ACC112 (cell line): ENCODE measurements around the gene SLC2A13.

Experiments
- H2AFZ ChIP-seq: fragments of 200-600 bp; sonication (generic); one replicate; pipeline ENCODE4 v1.6.0; 2017; ENCODE audit warnings: antibody characterized with exemption, low read length; ENCODE audit not compliant: unreplicated experiment
- H3K27ac ChIP-seq: fragments of 200-600 bp; sonication (generic); 2 replicates; pipeline ENCODE4 v1.5.1; 2014; ENCODE audit warnings: low read depth, mild to moderate bottlenecking, antibody characterized with exemption, low read length, moderate library complexity
- H3K27me3 ChIP-seq: fragments of 200-600 bp; sonication (generic); 2 replicates; pipeline ENCODE4 v1.6.1; 2014; ENCODE audit warnings: mild to moderate bottlenecking, antibody characterized with exemption, low read length, moderate library complexity, mixed read lengths; ENCODE audit not compliant: insufficient read depth
- H3K36me3 ChIP-seq: fragments of 200-600 bp; sonication (generic); 2 replicates; pipeline ENCODE4 v1.6.1; 2016; ENCODE audit warnings: mild to moderate bottlenecking, antibody characterized with exemption, low read length, moderate library complexity, mixed read lengths; ENCODE audit not compliant: insufficient read depth
- H3K4me1 ChIP-seq: fragments of 200-600 bp; sonication (generic); one replicate; pipeline ENCODE4 v1.6.1; 2016; ENCODE audit warnings: low read length, mixed read lengths; ENCODE audit not compliant: insufficient read depth, unreplicated experiment, control insufficient read depth
- H3K4me3 ChIP-seq: fragments of 200-600 bp; sonication (generic); 2 replicates; pipeline ENCODE4 v1.5.1; 2014; ENCODE audit warnings: mild to moderate bottlenecking, low read depth, low read length
- H3K79me2 ChIP-seq: fragments of 200-600 bp; sonication (generic); one replicate; pipeline ENCODE4 v1.6.0; 2016; ENCODE audit warnings: low read length; ENCODE audit not compliant: control insufficient read depth, unreplicated experiment, insufficient read depth

Gene SLC2A13

GRCh38 chr12:39840422-39840821 lies 265.5 kb downstream of the SLC2A13 start:
- no peak overlapping the region for H2AFZ ChIP-seq
- no peaks in the 10 kb centered on the region for H3K27me3 ChIP-seq

DNA sequence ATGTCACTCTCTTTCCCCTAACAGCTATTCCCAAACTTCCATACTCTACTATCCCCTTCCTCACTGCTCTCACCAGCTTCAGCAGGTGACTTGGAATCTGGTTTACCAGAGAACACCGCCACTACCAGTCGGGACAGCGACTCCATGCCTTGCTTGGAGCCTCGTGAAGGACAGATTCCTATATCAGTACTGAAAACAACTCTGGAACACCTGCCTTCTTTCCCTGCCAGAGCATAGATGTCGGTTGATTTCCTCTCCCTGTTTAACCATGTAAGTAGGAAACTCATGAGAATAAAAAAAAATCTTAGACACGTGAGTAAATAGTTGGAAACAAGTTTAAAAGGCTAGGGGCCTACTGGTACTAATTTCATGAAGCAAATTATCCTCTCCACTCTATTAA lies 266.8 kb downstream of the SLC2A13 start:
- H3K27me3 ChIP-seq: no peaks in the 10 kb centered on the region
- H3K4me3 ChIP-seq: no peak overlapping the region
- no peaks in the 10 kb centered on the region for H3K79me2 ChIP-seq
- no peaks in the 10 kb centered on the region for H3K4me1 ChIP-seq
- H3K27ac ChIP-seq: no peak overlapping the region
- no peak overlapping the region for H2AFZ ChIP-seq
- 0 out of 2 replicates have a peak, but pooled peaks cover 3% of the 10 kb centered on the region for H3K36me3 ChIP-seq

More at GRCh38 chr12:39840422-39840821, 265.5 kb downstream of the SLC2A13 start:
- no peaks in the 10 kb centered on the region for H3K4me1 ChIP-seq
- no peak overlapping the region for H3K4me3 ChIP-seq
- no peak overlapping the region for H3K27ac ChIP-seq
- 0 out of 2 replicates have a peak, but pooled peaks cover 3% of the 10 kb centered on the region for H3K36me3 ChIP-seq
- H3K79me2 ChIP-seq: no peaks in the 10 kb centered on the region

DNA sequence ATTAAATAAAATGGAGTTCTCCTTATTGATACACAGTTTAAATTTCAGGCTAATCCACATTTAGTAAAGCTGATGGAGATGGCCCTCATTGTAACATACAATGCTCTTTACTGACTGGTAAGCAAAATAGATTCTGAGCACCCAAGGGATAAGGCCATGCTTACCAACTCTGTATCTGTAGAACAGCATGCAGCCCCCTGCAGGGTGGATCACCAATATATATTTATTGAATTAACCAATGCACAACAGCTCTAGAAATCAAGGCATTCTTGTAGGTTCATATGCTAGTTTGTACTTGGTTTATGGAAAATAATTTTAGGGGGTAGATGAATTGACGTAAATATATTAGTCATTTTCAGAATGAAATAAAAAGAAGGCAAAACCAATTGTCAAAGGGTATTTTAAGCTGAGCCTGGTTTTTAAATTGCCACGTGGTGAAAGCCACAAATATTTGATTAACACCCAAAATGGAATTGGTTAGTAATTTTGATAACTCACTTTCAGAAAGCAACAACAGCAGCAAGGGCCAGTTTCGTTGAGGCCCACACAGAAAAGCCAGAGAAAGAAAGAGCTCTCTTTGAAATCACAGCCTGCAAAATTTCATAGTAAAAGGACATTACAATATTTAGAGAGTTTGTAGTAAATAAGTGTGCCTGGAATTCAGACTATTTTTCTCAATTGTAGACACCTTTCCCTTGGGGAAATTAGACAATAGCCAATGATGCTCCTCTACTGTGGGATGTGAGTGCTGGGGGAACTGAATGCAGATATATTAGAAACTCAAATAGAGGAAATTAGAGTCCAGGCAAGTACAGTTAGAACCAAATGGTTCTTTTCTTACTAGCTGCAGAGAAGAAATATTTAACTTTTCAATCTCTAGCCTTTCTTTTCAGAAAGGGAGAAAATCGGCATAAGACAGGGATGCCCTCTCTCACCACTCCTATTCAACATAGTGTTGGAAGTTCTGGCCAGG lies 270.1 kb downstream of the SLC2A13 start:
- H3K4me3 ChIP-seq: no peak overlapping the region
- no peak overlapping the region for H3K27ac ChIP-seq
- H2AFZ ChIP-seq: no peak overlapping the region
- H3K36me3 ChIP-seq: 0 out of 2 replicates have a peak, but pooled peaks cover 3% of the 10 kb centered on the region
- no peaks in the 10 kb centered on the region for H3K27me3 ChIP-seq
- no peaks in the 10 kb centered on the region for H3K4me1 ChIP-seq
- H3K79me2 ChIP-seq: no peaks in the 10 kb centered on the region

DNA sequence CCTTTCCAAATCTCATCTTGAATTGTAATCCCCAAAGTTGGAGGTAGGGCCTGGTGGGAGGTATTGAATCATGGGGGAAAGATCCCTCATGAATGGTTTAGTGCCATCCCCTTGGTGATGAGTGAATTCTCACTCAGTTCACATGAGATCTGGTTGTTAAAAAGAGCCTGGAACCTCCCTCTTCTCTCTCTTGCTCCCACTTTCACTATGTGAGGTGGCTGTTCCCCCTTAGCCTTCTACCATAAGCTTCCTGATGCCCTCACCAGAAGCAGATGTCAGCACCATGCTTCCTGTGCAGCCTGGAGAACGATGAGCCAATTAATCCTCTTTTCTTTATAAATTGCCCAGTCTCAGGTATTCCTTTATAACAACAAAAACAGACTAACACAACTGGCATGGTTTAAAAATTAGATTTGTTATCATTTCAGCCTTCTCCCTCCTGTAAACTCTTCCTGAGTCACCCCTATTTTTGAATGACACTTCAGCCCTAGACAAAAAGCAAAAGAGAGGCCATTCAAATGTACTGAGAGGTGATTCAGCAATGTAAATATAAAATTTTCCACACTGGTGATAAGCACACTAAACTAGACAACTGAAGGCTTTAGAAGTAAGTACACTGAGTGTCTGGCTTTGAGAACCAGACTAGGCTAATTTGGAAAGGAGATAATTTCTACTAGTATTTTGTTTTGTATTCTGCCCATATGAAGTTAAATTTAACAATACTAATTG lies 274.1 kb downstream of the SLC2A13 start:
- Histone ChIP-seq H3K4me1 (no peaks in the 10 kb centered on the region), H3K27ac (no peak overlapping the region), H3K36me3 (no peaks in the 10 kb centered on the region), H2AFZ (no peak overlapping the region), H3K4me3 (no peak overlapping the region), H3K27me3 (no peaks in the 10 kb centered on the region), H3K79me2 (no peaks in the 10 kb centered on the region)

DNA sequence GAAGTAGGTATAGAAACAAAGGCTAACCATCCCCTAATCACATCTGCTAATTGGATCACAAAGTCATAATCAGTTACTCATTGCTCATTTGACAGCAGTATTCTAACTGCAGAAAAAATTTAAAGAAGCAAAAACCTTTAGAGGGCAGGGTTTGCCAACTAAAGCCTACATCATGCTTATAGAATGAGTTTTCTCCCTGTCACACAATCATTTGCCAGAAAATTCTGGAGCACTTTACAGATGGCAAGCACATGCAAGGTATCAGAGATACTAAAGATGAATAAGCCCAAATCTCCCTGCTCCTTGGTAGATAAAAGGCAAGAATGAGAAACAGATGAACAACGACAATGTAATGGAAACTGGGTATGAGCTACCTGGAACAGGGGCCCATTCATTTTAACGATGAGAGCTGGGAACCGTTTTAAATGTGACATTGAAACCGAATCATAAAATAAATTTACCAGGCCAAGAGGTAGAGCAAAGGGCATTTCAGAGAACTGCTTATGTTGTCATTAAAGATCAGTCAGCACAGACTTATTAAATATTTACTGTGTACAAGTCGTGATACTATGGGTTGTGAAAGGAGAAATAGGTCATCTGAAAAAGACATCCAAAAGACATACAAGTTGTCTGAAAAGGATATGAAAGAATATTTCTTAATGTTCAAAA lies 274.9 kb downstream of the SLC2A13 start:
- Histone ChIP-seq H3K4me1 (no peaks in the 10 kb centered on the region), H3K36me3 (no peaks in the 10 kb centered on the region), H3K27me3 (no peaks in the 10 kb centered on the region), H3K27ac (no peak overlapping the region), H2AFZ (no peak overlapping the region), H3K79me2 (no peaks in the 10 kb centered on the region), H3K4me3 (no peak overlapping the region)

GRCh38 chr12:39830171-39830570 lies 275.7 kb downstream of the SLC2A13 start:
- Histone ChIP-seq H3K79me2 (no peaks in the 10 kb centered on the region), H3K36me3 (no peaks in the 10 kb centered on the region), H3K27me3 (no peaks in the 10 kb centered on the region), H2AFZ (no peak overlapping the region), H3K27ac (no peak overlapping the region), H3K4me1 (no peaks in the 10 kb centered on the region), H3K4me3 (no peak overlapping the region)

DNA sequence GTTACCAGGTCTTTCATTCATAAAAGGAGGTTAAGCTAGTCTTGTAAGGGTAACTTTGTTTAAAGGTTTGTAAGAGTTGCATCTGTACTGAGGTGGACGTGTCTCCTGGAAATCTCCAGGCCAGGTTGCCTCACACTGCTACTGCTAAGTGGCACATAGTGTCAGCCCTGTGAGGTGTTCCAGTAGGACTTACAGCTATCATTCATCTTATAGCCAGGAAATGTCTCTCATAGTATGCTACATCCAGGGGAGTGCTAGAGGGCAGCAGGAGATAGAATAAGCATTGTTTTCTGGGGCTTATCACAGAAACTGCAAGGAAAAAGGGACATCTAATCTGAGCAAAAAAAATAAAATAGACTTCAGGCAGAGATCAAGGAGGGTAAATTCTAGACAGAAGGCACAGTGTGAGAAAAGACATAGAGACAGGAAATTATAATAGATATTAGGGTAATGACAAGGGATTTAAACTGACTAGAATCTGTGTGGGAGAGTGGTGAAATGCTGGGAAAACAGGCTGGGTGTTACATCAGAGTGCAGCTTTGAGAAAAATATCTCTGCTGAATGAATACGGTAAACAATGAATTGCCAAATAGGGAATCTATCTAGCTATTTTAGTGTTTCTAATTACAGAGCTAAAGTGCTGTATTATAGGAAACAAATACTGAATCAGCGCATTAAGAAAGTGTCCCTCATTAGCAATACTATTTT lies 281.2 kb downstream of the SLC2A13 start:
- Histone ChIP-seq H3K4me3 (no peak overlapping the region), H3K36me3 (no peaks in the 10 kb centered on the region), H3K4me1 (no peaks in the 10 kb centered on the region), H3K27ac (no peak overlapping the region), H3K79me2 (no peaks in the 10 kb centered on the region), H2AFZ (no peak overlapping the region), H3K27me3 (no peaks in the 10 kb centered on the region)

- Histone ChIP-seq H3K27me3 (no peaks in the 10 kb centered on the region), H3K27ac (no peak overlapping the region), H3K4me1 (peaks cover 3% of the 10 kb centered on the region), H2AFZ (no peak overlapping the region), H3K4me3 (no peak overlapping the region), H3K36me3 (no peaks in the 10 kb centered on the region), H3K79me2 (no peaks in the 10 kb centered on the region)
Observed at GRCh38 chr12:39816671-39817185, 289.2 kb downstream of the SLC2A13 start.

- Histone ChIP-seq H2AFZ (no peak overlapping the region), H3K27ac (no peak overlapping the region), H3K36me3 (no peaks in the 10 kb centered on the region), H3K27me3 (no peaks in the 10 kb centered on the region), H3K79me2 (no peaks in the 10 kb centered on the region), H3K4me3 (no peak overlapping the region), H3K4me1 (peaks cover 3% of the 10 kb centered on the region)
Observed at GRCh38 chr12:39815746-39816145, 290.1 kb downstream of the SLC2A13 start.

DNA sequence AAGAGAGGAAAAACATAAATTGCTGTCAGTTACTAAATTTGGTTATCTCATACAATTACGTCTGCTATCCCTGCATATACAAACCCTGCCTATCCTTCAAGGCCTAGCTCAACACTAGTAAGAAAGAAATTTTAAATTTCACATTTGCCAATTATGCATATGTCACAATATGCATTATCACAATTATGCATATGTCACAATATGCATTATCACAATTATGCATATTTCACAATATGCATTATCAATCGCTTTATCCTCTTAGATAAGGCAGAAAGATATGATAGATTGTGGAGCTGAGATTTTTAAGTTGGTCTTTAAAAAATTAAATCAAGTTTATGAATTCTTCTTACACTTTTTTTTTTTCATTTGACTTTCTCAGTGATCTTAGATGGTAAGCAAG lies 291.3 kb downstream of the SLC2A13 start:
- Histone ChIP-seq H3K36me3 (no peaks in the 10 kb centered on the region; the same call in 1 of the 2 replicates), H3K4me1 (peaks cover 3% of the 10 kb centered on the region), H3K27ac (no peak overlapping the region), H2AFZ (no peak overlapping the region), H3K27me3 (no peaks in the 10 kb centered on the region), H3K4me3 (no peak overlapping the region), H3K79me2 (no peaks in the 10 kb centered on the region)
